ENCODE results near the gene SLC5A11. TPM values are rescaled to one million over a fixed set of nuclear protein-coding genes. Genes with fewer than 3 reads are reported as not detected.

Gene SLC5A11
- polyA plus RNA-seq, 3 donors: 0.60 TPM; not detected in 2

- intact Hi-C loops (cut with micrococcal nuclease): no loop called here
- H3K9me3 ChIP-seq (replicated peaks in 1 of 2; ENCODE audit: control insufficient read depth in 1 of 2, insufficient read depth in 1 of 2, low read length in 2 of 2): no peaks in the 10 kb centered on the region
- no peak overlapping the region for H3K9ac ChIP-seq (ENCODE audit: insufficient read depth, low read length, poor library complexity, severe bottlenecking)
- H3K27me3 ChIP-seq (ENCODE audit: control insufficient read depth in 2 of 2, insufficient read depth in 2 of 2, low read length in 2 of 2): no peaks in the 10 kb centered on the region
- Mint-ChIP-seq H3K36me3 (peaks cover 90 to 94% of the 10 kb centered on the region in 2 donors), H3K27me3 (ENCODE audit: low read depth in 3 of 3) (peaks cover 0 to 4% (median 0%) of the 10 kb centered on the region in 3 donors), H3K9me3 (no peaks in the 10 kb centered on the region), H3K27ac (peak overlapping the region in 1 of 7 donors; percentile 53), H3K4me3 (no peak overlapping the region), H3K4me1 (no peaks in the 10 kb centered on the region)
- H3K4me2 ChIP-seq (replicated peaks; ENCODE audit: extremely low read depth, low read length, poor library complexity, severe bottlenecking): no peak overlapping the region
- no peak for TF ChIP-seq CTCF (IDR thresholded peaks at IDR 0.05)
- no peak for DNase-seq
- peaks cover 95 to 100% of the 10 kb centered on the region in 2 donors for H3K36me3 ChIP-seq (replicated peaks in 1 of 2; ENCODE audit: control insufficient read depth in 1 of 2, insufficient read depth in 2 of 2, low read length in 2 of 2)
- no peaks in the 10 kb centered on the region for H3K4me1 ChIP-seq (ENCODE audit: control insufficient read depth in 1 of 2, insufficient read depth in 2 of 2, low read length in 2 of 2)
- 96% methylated on average over 5 of the region's 5 CpGs for WGBS (ENCODE audit: insufficient coverage)
- H2AFZ ChIP-seq (ENCODE audit: insufficient read depth, low read depth, low read length, poor library complexity, severe bottlenecking): no peak overlapping the region
- peaks cover 21% of the 10 kb centered on the region for H4K20me1 ChIP-seq (ENCODE audit: insufficient read depth, low read length)
- H3K27ac ChIP-seq (ENCODE audit: low read depth in 1 of 2, low read length in 2 of 2): no peak overlapping the region
- no peaks in the 10 kb centered on the region for H3K79me2 ChIP-seq (ENCODE audit: insufficient read depth, low read length)
- H3K4me3 ChIP-seq (replicated peaks in 1 of 3; ENCODE audit: low read depth in 2 of 3, low read length in 3 of 3): no peak overlapping the region
These were observed 104.5 kb downstream of the SLC5A11 start for GRCh38 chr16:24950275-24950674.

GRCh38 chr16:24953306-24953705, 107.5 kb downstream of the SLC5A11 start:
- Mint-ChIP-seq H3K36me3 (peaks cover 90 to 95% of the 10 kb centered on the region in 2 donors), H3K9me3 (peaks cover 0 to 2% (median 0%) of the 10 kb centered on the region in 7 donors), H3K4me3 (no peak overlapping the region), H3K4me1 (no peaks in the 10 kb centered on the region), H3K27me3 (ENCODE audit: low read depth in 3 of 3) (no peaks in the 10 kb centered on the region), H3K27ac (peak overlapping the region in 5 of 7 donors; percentile 16 to 79 (median 47))
- Histone ChIP-seq H2AFZ (ENCODE audit: insufficient read depth, low read depth, low read length, poor library complexity, severe bottlenecking) (no peak overlapping the region), H3K4me3 (replicated peaks in 1 of 3; ENCODE audit: low read depth in 2 of 3, low read length in 3 of 3) (no peak overlapping the region), H3K79me2 (ENCODE audit: insufficient read depth, low read length) (no peaks in the 10 kb centered on the region), H3K4me1 (ENCODE audit: control insufficient read depth in 1 of 2, insufficient read depth in 2 of 2, low read length in 2 of 2) (no peaks in the 10 kb centered on the region), H4K20me1 (ENCODE audit: insufficient read depth, low read length) (peaks cover 38% of the 10 kb centered on the region), H3K9ac (ENCODE audit: insufficient read depth, low read length, poor library complexity, severe bottlenecking) (no peak overlapping the region), H3K36me3 (replicated peaks in 1 of 2; ENCODE audit: control insufficient read depth in 1 of 2, insufficient read depth in 2 of 2, low read length in 2 of 2) (peaks cover 96 to 100% of the 10 kb centered on the region in 2 donors), H3K27ac (ENCODE audit: low read depth in 1 of 2, low read length in 2 of 2) (peak overlapping the region in 1 of 2 donors; percentile 46), H3K4me2 (replicated peaks; ENCODE audit: extremely low read depth, low read length, poor library complexity, severe bottlenecking) (no peak overlapping the region), H3K27me3 (ENCODE audit: control insufficient read depth in 2 of 2, insufficient read depth in 2 of 2, low read length in 2 of 2) (no peaks in the 10 kb centered on the region), H3K9me3 (replicated peaks in 1 of 2; ENCODE audit: control insufficient read depth in 1 of 2, insufficient read depth in 1 of 2, low read length in 2 of 2) (no peaks in the 10 kb centered on the region)
- no peak for TF ChIP-seq CTCF (IDR thresholded peaks at IDR 0.05)
- peak in 2 of 3 donors; percentile 5 to 34 for DNase-seq
- intact Hi-C loops (cut with micrococcal nuclease): no loop called here
- 60% methylated on average over 4 of the region's 6 CpGs for WGBS (ENCODE audit: insufficient coverage)
